Measurements from ENCODE around the gene SP6. TPM values are rescaled to one million over a fixed set of nuclear protein-coding genes. Genes with fewer than 3 reads are reported as not detected.
A peak's percentile ranks its signal among the peaks of the same experiment; 100 is the strongest.

Gene SP6
- total and polyA plus RNA-seq, 2 of the 8 experiments (the other 6 are each of a cell fraction or from before 2014, with no cell fraction given) = 1.2 to 1.5 TPM

DNA sequence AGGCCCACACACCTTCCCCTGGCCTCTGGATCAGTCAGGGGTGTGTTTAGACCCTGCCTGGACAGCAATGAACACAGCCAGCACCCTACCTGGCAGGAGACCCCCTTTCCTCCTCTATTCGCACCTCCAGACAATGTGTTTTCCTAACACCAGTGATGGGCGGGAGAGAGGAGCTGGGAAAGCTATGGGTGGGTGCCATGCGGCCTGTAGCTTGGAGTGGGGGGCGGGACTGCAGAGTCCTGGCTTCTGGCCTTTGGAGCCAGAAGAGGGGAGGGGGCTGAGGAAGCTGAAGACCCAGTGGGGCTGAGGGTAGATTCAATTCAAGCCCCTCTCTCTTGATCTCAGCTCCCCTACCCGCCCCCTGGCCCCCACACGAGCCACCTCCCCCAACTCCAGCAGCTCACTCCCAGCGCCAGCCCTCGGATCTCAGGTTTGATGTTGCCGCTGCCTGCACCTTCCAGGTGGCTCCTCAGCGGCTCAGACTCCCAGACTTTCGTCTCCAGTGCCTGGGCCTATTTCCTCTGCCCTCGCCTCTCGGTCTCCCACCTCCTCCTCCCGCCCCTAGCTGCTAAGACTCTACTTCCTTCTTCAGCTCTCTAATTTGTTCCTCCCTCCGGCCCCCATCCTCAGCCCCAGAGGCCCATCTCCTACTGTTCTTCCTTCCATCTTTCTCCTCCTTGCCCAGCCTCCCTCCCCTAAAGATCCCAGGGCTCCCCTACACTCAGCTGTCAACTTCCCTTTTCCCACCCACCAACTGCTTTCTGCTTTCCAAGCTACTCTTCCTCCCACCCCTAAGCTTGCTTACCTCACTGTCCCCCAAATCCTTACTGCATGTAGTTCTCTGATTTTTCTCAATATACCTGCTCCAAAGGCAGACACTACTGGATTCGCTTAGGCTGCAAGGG, 6.8 kb upstream of the SP6 start:
- FAIRE-seq (no peak), DNase-seq (ENCODE audit: low read depth in 1 of 2, low spot score in 2 of 2) (no peak)
- Histone ChIP-seq H3K27me3 (replicated peaks in 1 of 4; ENCODE audit: control insufficient read depth in 3 of 4, extremely low read depth in 1 of 4, insufficient read depth in 3 of 4, low read length in 3 of 4) (peaks cover 13 to 41% (median 34%) of the 10 kb centered on the region in 4 experiments), H2BK5ac (ENCODE audit: low read depth, low read length) (no peak overlapping the region), H3K18ac (ENCODE audit: extremely low read depth, low read length) (peak overlapping the region; percentile 60), H3K79me1 (ENCODE audit: low read depth, low read length) (no peaks in the 10 kb centered on the region), H3K4me1 (replicated peaks in 1 of 4; ENCODE audit: control insufficient read depth in 3 of 4, insufficient read depth in 4 of 4, low read length in 3 of 4) (peaks cover 0 to 5% (median 0%) of the 10 kb centered on the region in 4 experiments; a peak in 4 of 7 replicates), H2BK120ac (replicated peaks; ENCODE audit: low read depth, low read length) (peak overlapping the region; percentile 77), H2BK12ac (ENCODE audit: low read depth, low read length) (peak overlapping the region; percentile 68; the same call in 1 of the 2 replicates), H3K4me3 (ENCODE audit: extremely low read depth in 1 of 4, insufficient read depth in 2 of 4, low read depth in 3 of 4, low read length in 4 of 4) (no peak overlapping the region), H3K9ac (replicated peaks in 1 of 4; ENCODE audit: extremely low read depth in 1 of 4, low read depth in 3 of 4, low read length in 3 of 4) (no peak overlapping the region), H4K5ac (ENCODE audit: insufficient read length, low read depth, low read length) (no peak overlapping the region), H4K20me1 (replicated peaks in 1 of 2; ENCODE audit: control insufficient read depth in 1 of 2, insufficient read depth in 2 of 2, low read length in 2 of 2) (no peaks in the 10 kb centered on the region), H3K4me2 (ENCODE audit: insufficient read depth in 1 of 2, low read depth in 2 of 2, low read length in 2 of 2) (no peak overlapping the region), H3K36me3 (ENCODE audit: control insufficient read depth in 2 of 4, insufficient read depth in 4 of 4, low read length in 3 of 4) (no peaks in the 10 kb centered on the region), H3K27ac (ENCODE audit: low read depth, low read length) (no peak overlapping the region), H2BK20ac (ENCODE audit: low read length) (peak overlapping the region; percentile 61; the same call in 1 of the 2 replicates), H2BK15ac (ENCODE audit: low read length) (no peak overlapping the region; the same call in 1 of the 2 replicates), H3K23ac (ENCODE audit: insufficient read length) (no peak overlapping the region), H4K91ac (replicated peaks; ENCODE audit: insufficient read length, low read length) (peak overlapping the region; percentile 68), H3K14ac (ENCODE audit: insufficient read length) (no peak overlapping the region), H2AFZ (ENCODE audit: low read length) (peak overlapping the region; percentile 46; the same call in 1 of the 2 replicates), H2AK5ac (ENCODE audit: low read depth, low read length) (no peak overlapping the region), H3K23me2 (ENCODE audit: low read depth, low read length) (no peaks in the 10 kb centered on the region), H3K56ac (replicated peaks; ENCODE audit: insufficient read length, low read depth, low read length) (no peak overlapping the region), H3K4ac (replicated peaks; ENCODE audit: insufficient read length, low read depth, low read length) (no peak overlapping the region), H3K79me2 (ENCODE audit: control insufficient read depth in 1 of 2, insufficient read depth in 2 of 2, low read length in 2 of 2) (no peaks in the 10 kb centered on the region), H4K8ac (ENCODE audit: extremely low read depth, insufficient read depth, low read length) (peak overlapping the region; percentile 26; the same call in 1 of the 2 replicates), H3K9me3 (ENCODE audit: insufficient read depth in 2 of 2, low read depth in 1 of 2, low read length in 1 of 2) (no peaks in the 10 kb centered on the region)
- ChIA-PET POLR2A (ENCODE audit: partially characterized antibody) (interaction anchor here (0.8 to 1.9 kb wide), 4 partner anchors 11 to 113 kb away, joined by 3 to 7 read pairs (median 3); partner anchors contain the start of genes CDK5RAP3 and SP2), CTCF (ENCODE audit: partially characterized antibody) (interaction anchor here (0.9 to 33.0 kb wide), 5 partner anchors 14 to 405 kb away, joined by 3 to 1206 read pairs (median 257); partner anchors contain the start of genes SCRN2, SP2 and SP6)
- TF ChIP-seq NANOG (IDR thresholded peaks at IDR 0.05; ENCODE audit: insufficient read depth, low read depth, low read length, poor library complexity, severe bottlenecking) = no peak
- TF ChIP-seq GABPA (IDR thresholded peaks at IDR 0.05; ENCODE audit: borderline replicate concordance, insufficient read depth, low read length) = no peak
- no peak for TF ChIP-seq TAF1 (IDR thresholded peaks at IDR 0.05; ENCODE audit: low read depth, low read length)
- no peak for TF ChIP-seq ASH2L (IDR thresholded peaks at IDR 0.05; ENCODE audit: low read length)
- TF ChIP-seq POU5F1 (IDR thresholded peaks at IDR 0.05; ENCODE audit: low read depth, low read length) = no peak
- TF ChIP-seq BRCA1 (IDR thresholded peaks at IDR 0.05; ENCODE audit: low read depth, low read length) = no peak
- TF ChIP-seq, protein P1, sequence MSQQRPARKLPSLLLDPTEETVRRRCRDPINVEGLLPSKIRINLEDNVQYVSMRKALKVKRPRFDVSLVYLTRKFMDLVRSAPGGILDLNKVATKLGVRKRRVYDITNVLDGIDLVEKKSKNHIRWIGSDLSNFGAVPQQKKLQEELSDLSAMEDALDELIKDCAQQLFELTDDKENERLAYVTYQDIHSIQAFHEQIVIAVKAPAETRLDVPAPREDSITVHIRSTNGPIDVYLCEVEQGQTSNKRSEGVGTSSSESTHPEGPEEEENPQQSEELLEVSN (IDR thresholded peaks at IDR 0.05) = peak; percentile 73
- TF ChIP-seq PHF8 (conservative IDR thresholded peaks at IDR 0.05; ENCODE audit: low read depth, low read length) = no peak
- no peak for TF ChIP-seq POLR2A (IDR thresholded peaks at IDR 0.05; ENCODE audit: control extremely low read depth in 1 of 2, low read depth in 2 of 2, low read length in 2 of 2)
- 60% methylated on average over 11 of the region's 16 CpGs; no CpG with 5 or more reads in 1 of the 2 experiments for WGBS, 2 experiments (ENCODE audit: extremely low coverage in 1 of 2, insufficient coverage in 1 of 2, insufficient read length in 1 of 2, insufficient replicate concordance in 2 of 2, low coverage in 1 of 2, low lambda C conversion rate in 2 of 2, missing lambda C conversion rate in 1 of 2)

All from H1 (cell line).